ENCODE measurements around the gene LIM2.

The LIM2 gene

GRCh38 chr19:51430221-51430620 lies 42.4 kb upstream of the LIM2 start:
- TF ChIP-seq YY1 (IDR thresholded peaks at IDR 0.05; ENCODE audit: low read depth) (no peak), TCF12 (IDR thresholded peaks at IDR 0.05; ENCODE audit: low read depth) (no peak), FOXM1 (IDR thresholded peaks at IDR 0.05; ENCODE audit: borderline replicate concordance, low read depth) (no peak), EGR1 (IDR thresholded peaks at IDR 0.05) (no peak), TAF1 (IDR thresholded peaks at IDR 0.05; ENCODE audit: low read depth) (no peak), REST (IDR thresholded peaks at IDR 0.05; ENCODE audit: low read depth) (no peak), RAD21 (IDR thresholded peaks at IDR 0.05; ENCODE audit: low read depth) (no peak), CEBPB (IDR thresholded peaks at IDR 0.05) (no peak), TEAD4 (IDR thresholded peaks at IDR 0.05) (no peak), NFIC (IDR thresholded peaks at IDR 0.05) (no peak), CREB1 (IDR thresholded peaks at IDR 0.05; ENCODE audit: low read depth) (no peak), USF1 (IDR thresholded peaks at IDR 0.05) (no peak), ZBTB7A (IDR thresholded peaks at IDR 0.05; ENCODE audit: low read depth) (no peak)
- TF ChIP-seq, protein P1, sequence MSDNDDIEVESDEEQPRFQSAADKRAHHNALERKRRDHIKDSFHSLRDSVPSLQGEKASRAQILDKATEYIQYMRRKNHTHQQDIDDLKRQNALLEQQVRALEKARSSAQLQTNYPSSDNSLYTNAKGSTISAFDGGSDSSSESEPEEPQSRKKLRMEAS (IDR thresholded peaks at IDR 0.05): no peak

GRCh38 chr19:51427201-51427600 lies 39.4 kb upstream of the LIM2 start:
- TF ChIP-seq REST (IDR thresholded peaks at IDR 0.05; ENCODE audit: low read depth) (no peak), YY1 (IDR thresholded peaks at IDR 0.05; ENCODE audit: low read depth) (no peak), TEAD4 (IDR thresholded peaks at IDR 0.05) (no peak), CEBPB (IDR thresholded peaks at IDR 0.05) (no peak), RAD21 (IDR thresholded peaks at IDR 0.05; ENCODE audit: low read depth) (no peak), TCF12 (IDR thresholded peaks at IDR 0.05; ENCODE audit: low read depth) (no peak), ZBTB7A (IDR thresholded peaks at IDR 0.05; ENCODE audit: low read depth) (no peak), EP300 (IDR thresholded peaks at IDR 0.05; ENCODE audit: borderline replicate concordance) (no peak), USF1 (IDR thresholded peaks at IDR 0.05) (no peak), NFIC (IDR thresholded peaks at IDR 0.05) (no peak), FOXM1 (IDR thresholded peaks at IDR 0.05; ENCODE audit: borderline replicate concordance, low read depth) (no peak), TAF1 (IDR thresholded peaks at IDR 0.05; ENCODE audit: low read depth) (no peak), EGR1 (IDR thresholded peaks at IDR 0.05) (no peak), CREB1 (IDR thresholded peaks at IDR 0.05; ENCODE audit: low read depth) (no peak)
- TF ChIP-seq, protein P1 (IDR thresholded peaks at IDR 0.05): no peak

DNA sequence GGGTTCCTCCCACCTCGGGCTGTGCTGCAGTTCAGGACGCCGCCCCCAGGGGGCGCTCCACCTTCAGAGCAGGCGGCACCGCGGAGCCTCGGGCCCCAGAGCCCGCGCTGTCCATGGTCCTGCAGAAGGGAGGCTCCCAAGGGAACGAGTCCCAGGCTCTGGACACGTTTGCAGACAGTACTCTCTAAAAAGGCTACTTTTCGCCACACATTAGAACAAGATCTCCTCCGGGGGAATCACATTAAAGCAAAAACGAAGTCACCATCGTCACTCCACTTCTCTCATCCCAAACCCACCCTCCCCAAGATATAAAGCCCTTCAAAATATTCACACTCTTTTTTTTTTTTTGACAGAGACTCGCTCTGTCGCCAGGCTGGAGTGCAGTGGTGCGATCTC lies 34.3 kb upstream of the LIM2 start:
- TF ChIP-seq REST (IDR thresholded peaks at IDR 0.05; ENCODE audit: low read depth) (peak; percentile 98), YY1 (IDR thresholded peaks at IDR 0.05; ENCODE audit: low read depth) (no peak), USF1 (IDR thresholded peaks at IDR 0.05) (no peak), RAD21 (IDR thresholded peaks at IDR 0.05; ENCODE audit: low read depth) (peak; percentile 72), TEAD4 (IDR thresholded peaks at IDR 0.05) (no peak)
- TF ChIP-seq, protein P1 (IDR thresholded peaks at IDR 0.05): 0 out of 2 replicates have a peak, but pooled peaks have one; percentile 35
